K562 (cell line): ENCODE results near the gene ZFR2. TPM values are rescaled to one million over a fixed set of nuclear protein-coding genes. Genes with fewer than 3 reads are reported as not detected.

Experiments
- BACH1 ChIP-seq: fragments of 200-800 bp; sonication (Bioruptor generic); IDR thresholded peaks from 2 replicates; pipeline ENCODE4 v1.6.1; 2016; ENCODE audit warnings: missing genetic modification characterization, missing compliant biosample characterization
- BCOR ChIP-seq: fragments of 450-650 bp; IDR thresholded peaks from 2 replicates; pipeline ENCODE4 v1.6.1; 2016
- BHLHE40 ChIP-seq: IDR thresholded peaks from 2 replicates; pipeline ENCODE4 v1.6.1; 2011; ENCODE audit warnings: low read length, improper control_type of control experiment
- DMBX1 ChIP-seq: fragments of 250-450 bp; sonication (Bioruptor Pico); IDR thresholded peaks from 2 replicates; pipeline ENCODE4 v1.8.0; 2022; ENCODE audit warnings: inconsistent platforms, mild to moderate bottlenecking, moderate library complexity, borderline replicate concordance
- FOXP1 ChIP-seq: sonication (generic); formaldehyde crosslinking; IDR thresholded peaks from 2 replicates; pipeline ENCODE4 v1.8.0; 2022; ENCODE audit warnings: mild to moderate bottlenecking, missing genetic modification reagents
- IRF1 ChIP-seq: sonication (generic); formaldehyde crosslinking; IDR thresholded peaks from 2 replicates; pipeline ENCODE4 v1.8.0; 2022; ENCODE audit warnings: missing genetic modification reagents, mild to moderate bottlenecking, borderline replicate concordance
- KAT7 ChIP-seq: sonication (generic); formaldehyde crosslinking; IDR thresholded peaks from 2 replicates; pipeline ENCODE4 v1.8.0; 2022; ENCODE audit warnings: missing genetic modification reagents, mild to moderate bottlenecking, borderline replicate concordance
- MITF ChIP-seq: IDR thresholded peaks from 2 replicates; pipeline ENCODE4 v1.6.1; 2014; ENCODE audit warnings: antibody characterized with exemption
- PML ChIP-seq: IDR thresholded peaks from 2 replicates; pipeline ENCODE4 v1.6.1; 2012; ENCODE audit warnings: low read length, inconsistent platforms
- RBM17 ChIP-seq: fragments of 200-400 bp; formaldehyde crosslinking; IDR thresholded peaks from 2 replicates; pipeline ENCODE4 v1.6.1; 2017; ENCODE audit warnings: low read depth, mild to moderate bottlenecking, low read length, borderline replicate concordance
- SMAD4 ChIP-seq: fragments of 250-450 bp; sonication (Bioruptor Pico); conservative IDR thresholded peaks from 2 replicates; pipeline ENCODE4 v1.8.0; 2021; ENCODE audit warnings: inconsistent platforms, mild to moderate bottlenecking, moderate library complexity
- TBL1XR1 ChIP-seq, 2 experiments: IDR thresholded peaks; 2 replicates each; pipeline ENCODE4 v1.6.1; 2012; ENCODE audit warnings: improper control_type of control experiment in 2 of 2, low read length in 2 of 2, mild to moderate bottlenecking in 1 of 2
- U2AF1 ChIP-seq: fragments of 200-400 bp; formaldehyde crosslinking; optimal IDR thresholded peaks from 2 replicates; pipeline ENCODE3; 2017; ENCODE audit warnings: mild to moderate bottlenecking, low read depth, low read length, moderate library complexity
- VEZF1 ChIP-seq: fragments of 200-800 bp; sonication (Bioruptor generic); IDR thresholded peaks from 2 replicates; pipeline ENCODE4 v1.6.1; 2017; ENCODE audit warnings: missing genetic modification characterization, missing compliant biosample characterization
- ZFP1 ChIP-seq: fragments of 450-650 bp; formaldehyde crosslinking; IDR thresholded peaks from 2 replicates; pipeline ENCODE4 v1.4.0; 2020; ENCODE audit warnings: mild to moderate bottlenecking, mixed read lengths
- ZNF23 ChIP-seq: fragments of 250-450 bp; sonication (Bioruptor Pico); IDR thresholded peaks from 2 replicates; pipeline ENCODE4 v1.4.0; 2020; ENCODE audit warnings: mild to moderate bottlenecking
- ZNF316 ChIP-seq: fragments of 450-650 bp; IDR thresholded peaks from 2 replicates; pipeline ENCODE4 v1.6.1; 2016
- ZNF518B ChIP-seq: fragments of 250-450 bp; sonication (Bioruptor Pico); IDR thresholded peaks from 2 replicates; pipeline ENCODE4 v1.5.0; 2021; ENCODE audit warnings: mild to moderate bottlenecking, moderate library complexity
- ZNF583 ChIP-seq: fragments of 250-450 bp; sonication (Bioruptor Pico); IDR thresholded peaks from 2 replicates; pipeline ENCODE4 v1.4.0; 2020
- ZNF589 ChIP-seq: fragments of 200-800 bp; sonication (Bioruptor generic); IDR thresholded peaks from 2 replicates; pipeline ENCODE4 v1.6.1; 2016; ENCODE audit warnings: low read depth, missing genetic modification characterization, missing compliant biosample characterization
- polyA plus RNA-seq, 8 experiments: library from polyadenylated mRNA; depleted of rRNA in 4 of 8; stranded (reverse) in 5 of 8; unstranded in 3 of 8; fragments of >200 nt; fragmentation: Nextera tagmentation in 2 of 8; fragmentation: Illumina TruSeq in 1 of 8; extraction: Ambion mirVana in 2 of 8; extraction: Trizol in 1 of 8; gene quantifications; 2 replicates each; pipeline versions ENCODE4 v1.2.1 to v1.2.3, GENCODE V29; 2011 to 2014; ENCODE audit warnings: inconsistent platforms in 1 of 8, missing spikeins in 1 of 8
- total RNA-seq, 7 experiments: library from RNA; depleted of rRNA in 6 of 7; stranded (reverse); fragments of >200 nt in 6 of 7; fragmentation: Illumina TruSeq in 2 of 7; extraction: Trizol in 2 of 7; gene quantifications; 2 replicates each; pipeline versions ENCODE4 v1.2.1 to v1.2.3, GENCODE V29; 2011 to 2021; ENCODE audit warnings: low replicate concordance in 1 of 7

The ZFR2 gene
- total and polyA plus RNA-seq, 9 of the 15 experiments (the other 6 are each of a cell fraction or from before 2014, with no cell fraction given), result 0.03 to 0.59 (median 0.07) TPM; not detected in 6

GRCh38 chr19:3785938-3786824 lies 82.7 kb downstream of the ZFR2 start, which contains the start of gene MATK (continued):
- TF ChIP-seq VEZF1 (CRISPR knock-in tag) (peak; percentile 88), ZNF518B (CRISPR knock-in tag) (no peak), ZFP1 (CRISPR knock-in tag) (no peak), SMAD4 (CRISPR knock-in tag) (no peak), BCOR (peak; percentile 88), BHLHE40 (no peak), ZNF583 (CRISPR knock-in tag) (no peak), RBM17 (no peak), MITF (no peak), ZNF316 (no peak), TBL1XR1 (IDR thresholded peaks at IDR 0.05; ENCODE audit: low read length in 2 of 2) (no peak), DMBX1 (CRISPR knock-in tag) (no peak), KAT7 (CRISPR knock-in tag) (no peak), U2AF1 (no peak), BACH1 (tag) (no peak), PML (no peak), ZNF23 (CRISPR knock-in tag) (no peak), IRF1 (CRISPR knock-in tag) (no peak), ZNF589 (CRISPR knock-in tag) (no peak), FOXP1 (CRISPR knock-in tag) (no peak)
